Measurements from ENCODE around the gene RPTOR.
A peak's percentile ranks its signal among the peaks of the same experiment; 100 is the strongest.

The RPTOR gene

GRCh38 chr17:80888276-80889160 is 343.9 kb downstream of the RPTOR start:
- DNase-seq: no peak

GRCh38 chr17:80889231-80890195 is 344.9 kb downstream of the RPTOR start:
- DNase-seq: no peak

DNA sequence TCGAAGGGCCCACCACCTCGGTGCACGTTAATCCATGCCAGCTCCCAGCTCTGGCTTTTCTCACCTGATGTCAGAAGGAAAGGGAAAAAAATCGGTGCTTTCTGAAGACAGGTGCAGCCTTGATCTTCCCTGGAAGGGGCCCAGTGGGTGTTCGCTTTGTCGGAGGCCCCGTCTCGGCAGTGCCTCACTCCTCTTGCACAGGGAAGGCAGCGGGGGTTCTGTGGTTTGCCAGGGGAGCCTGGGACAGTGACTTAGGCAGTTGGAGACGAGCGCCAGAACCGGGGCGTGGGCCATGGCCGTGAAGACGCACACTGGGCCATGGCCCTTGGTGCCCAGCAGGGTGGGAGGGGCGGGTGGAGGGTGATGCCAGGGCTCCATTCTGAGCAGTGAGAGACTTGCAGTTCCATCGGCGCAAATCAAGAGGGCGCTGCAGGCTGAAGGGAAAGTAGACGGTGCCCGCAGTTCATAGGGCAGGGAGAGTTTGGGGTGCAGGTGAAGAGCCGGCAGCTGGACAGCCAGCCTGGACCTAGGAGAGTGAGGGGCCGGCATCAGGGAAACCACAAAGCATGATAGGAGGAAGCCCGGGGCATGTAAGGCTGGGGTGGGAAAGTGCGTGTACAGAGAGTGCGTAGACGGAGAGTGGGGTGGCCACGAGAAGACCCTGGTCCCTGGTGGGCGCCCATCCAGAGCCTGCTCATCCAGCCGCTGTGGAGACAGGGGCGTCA is 345.7 kb downstream of the RPTOR start:
- no peak for DNase-seq

GRCh38 chr17:80890921-80891396 is 346.3 kb downstream of the RPTOR start:
- no peak for DNase-seq

GRCh38 chr17:80891397-80892018 is 346.9 kb downstream of the RPTOR start:
- peak; percentile 89 for DNase-seq

DNA sequence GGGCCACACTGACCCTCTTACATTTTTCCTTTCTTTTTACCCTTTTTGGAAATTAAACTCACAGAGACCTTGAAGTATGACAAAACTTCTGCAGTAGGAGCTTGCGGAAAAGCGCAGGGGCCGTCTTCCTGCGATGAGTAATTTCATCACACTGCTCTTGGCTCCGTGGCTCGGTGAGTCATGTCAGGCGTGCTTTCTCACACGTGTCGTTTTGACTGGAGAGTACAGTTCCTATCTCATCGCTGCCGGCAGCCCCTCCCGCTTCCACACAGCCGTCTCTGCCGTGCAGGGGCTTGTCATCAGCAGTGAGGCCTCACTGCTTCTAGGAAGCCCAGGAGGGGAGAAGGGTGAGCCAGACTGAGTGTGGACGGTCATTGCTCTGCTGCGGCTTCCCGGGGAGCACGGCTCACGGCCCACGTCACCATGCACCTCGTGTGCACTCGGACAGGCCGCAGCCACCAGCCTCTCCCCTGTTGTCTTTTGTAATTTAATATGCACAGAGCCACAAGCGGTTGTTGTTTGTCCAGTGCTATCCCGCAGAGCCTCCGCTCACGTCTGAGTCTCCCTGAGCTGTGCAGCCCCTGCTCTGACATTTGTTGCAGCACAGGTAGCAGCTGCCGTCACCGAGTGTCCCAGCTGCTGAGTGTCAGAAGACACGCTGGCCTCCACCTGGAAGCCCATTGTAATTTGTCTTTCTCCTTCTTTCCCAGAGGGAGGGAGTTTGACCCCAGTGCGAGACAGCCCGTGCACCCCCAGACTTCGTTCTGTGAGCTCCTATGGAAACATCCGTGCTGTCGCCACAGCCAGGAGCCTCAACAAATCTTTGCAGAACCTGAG is 347.6 kb downstream of the RPTOR start:
- DNase-seq: peak; percentile 85

DNA sequence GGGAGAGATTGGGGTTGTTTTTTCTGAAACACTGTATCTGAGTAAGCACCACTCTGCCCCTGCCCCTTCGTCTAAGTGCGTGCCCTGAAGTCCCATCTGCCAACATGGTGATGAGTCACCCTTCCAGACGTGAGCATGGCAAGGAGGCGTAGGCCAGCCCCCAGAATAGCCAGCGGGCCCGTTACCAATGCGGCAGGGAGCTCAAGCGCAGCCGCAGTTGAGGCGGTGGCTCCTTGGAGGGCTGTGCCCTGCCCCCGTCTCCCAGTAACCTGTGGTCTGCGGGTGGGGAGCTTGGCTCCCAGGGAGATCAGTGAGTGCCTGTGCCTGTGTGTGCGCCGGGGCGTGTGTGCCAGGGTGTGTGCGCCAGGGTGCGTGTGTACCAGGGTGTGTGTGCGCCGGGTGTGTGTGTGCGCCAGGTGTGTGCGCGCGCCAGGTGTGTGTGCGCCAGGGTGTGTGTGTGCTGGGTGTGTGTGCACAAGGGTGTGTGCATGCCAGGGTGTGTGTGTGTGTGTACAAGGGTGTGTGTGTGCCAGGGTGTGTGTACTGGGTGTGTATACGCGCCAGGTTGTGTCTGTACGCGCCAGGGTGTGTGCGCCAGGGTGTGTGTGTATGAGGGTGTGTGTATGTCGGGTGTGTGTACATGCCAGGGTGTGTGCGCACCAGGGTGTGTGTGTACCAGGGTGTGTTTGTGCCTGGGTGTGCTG is 348.4 kb downstream of the RPTOR start:
- no peak for DNase-seq

- DNase-seq: no peak
Observed at GRCh38 chr17:80893604-80894438, 349.2 kb downstream of the RPTOR start.

GRCh38 chr17:80894439-80894721 is 349.7 kb downstream of the RPTOR start:
- DNase-seq: no peak

DNA sequence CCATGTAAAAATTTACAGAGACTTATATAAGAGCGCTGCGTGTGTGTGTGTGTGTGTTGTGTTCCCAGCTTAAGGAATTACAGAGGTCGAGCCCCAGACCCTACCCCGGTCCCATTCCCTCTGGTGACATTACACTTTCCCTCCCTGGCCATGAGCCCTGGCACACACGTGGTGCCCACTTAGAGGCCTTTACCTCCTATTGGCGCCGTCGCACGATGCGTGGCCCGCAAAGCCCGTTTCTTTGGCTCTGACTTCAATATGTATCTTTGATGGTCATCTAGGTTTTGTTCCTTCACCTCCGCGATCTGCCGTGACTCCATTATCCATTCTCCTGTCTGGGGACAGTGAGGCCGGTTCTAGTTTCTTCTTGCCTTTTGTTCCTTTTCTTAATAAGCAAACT is 350.1 kb downstream of the RPTOR start:
- DNase-seq: no peak

DNA sequence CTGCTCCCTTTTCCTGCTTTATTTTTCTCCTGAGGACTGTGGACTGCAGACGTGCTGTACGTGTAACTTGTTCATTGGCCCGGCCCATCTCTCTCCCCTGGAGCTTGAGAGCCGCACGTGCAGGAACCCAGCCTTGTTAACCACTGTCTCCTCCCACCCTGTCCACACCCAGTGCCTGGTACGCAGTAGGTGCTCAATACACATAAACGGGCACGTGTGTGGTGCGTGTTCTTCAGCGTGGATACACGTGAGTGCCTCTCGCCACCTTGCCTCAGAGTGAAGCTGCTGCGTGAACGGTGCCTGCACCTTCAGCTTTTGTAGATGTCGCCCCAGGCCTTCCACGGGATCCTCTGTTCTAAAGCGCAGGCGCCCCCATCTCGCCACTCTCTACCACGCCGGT is 350.7 kb downstream of the RPTOR start:
- no peak for DNase-seq

- DNase-seq: no peak
Observed at GRCh38 chr17:80898716-80899115, 354.1 kb downstream of the RPTOR start.

- peak; percentile 76 for DNase-seq
Observed at GRCh38 chr17:80899402-80900268, 355.0 kb downstream of the RPTOR start.

- DNase-seq: no peak
Observed at GRCh38 chr17:80901319-80901718, 356.7 kb downstream of the RPTOR start.

DNA sequence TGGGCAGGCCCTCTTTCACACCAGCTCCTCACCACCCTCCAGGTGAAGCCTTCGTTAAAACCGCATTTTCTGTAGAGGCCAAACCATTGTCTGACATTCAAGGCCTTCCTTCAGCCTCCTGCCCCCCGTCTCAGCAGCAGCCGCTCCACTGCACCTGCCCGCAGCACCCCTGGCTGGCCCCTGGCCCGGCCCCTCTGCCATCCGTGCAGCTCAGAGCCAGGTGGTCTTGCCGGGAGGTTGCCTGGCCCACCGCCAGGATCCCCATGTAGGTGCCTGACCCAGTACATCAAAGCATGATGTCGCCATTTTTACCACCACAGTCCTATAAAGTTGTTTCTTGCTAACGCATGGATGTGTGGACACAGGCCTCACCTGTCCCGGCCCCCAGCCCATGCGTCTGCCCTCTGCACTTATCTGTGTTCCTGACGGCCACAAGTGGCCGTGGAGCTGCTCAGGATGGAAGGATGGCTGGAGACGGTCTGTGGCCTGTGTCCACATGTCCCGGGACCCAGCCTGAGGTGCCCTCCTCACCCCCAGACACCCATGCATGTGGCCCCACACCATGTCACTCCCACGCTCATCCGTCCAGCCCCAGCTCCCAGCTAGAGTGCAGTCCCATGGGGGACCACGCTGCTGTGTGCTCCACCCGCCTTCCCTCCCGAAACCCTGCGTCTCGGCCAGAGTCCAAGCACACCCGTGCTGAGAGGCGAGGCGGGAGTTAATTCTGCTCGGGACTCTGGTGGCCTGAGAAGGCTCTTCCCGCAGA is 357.7 kb downstream of the RPTOR start:
- DNase-seq: no peak

DNA sequence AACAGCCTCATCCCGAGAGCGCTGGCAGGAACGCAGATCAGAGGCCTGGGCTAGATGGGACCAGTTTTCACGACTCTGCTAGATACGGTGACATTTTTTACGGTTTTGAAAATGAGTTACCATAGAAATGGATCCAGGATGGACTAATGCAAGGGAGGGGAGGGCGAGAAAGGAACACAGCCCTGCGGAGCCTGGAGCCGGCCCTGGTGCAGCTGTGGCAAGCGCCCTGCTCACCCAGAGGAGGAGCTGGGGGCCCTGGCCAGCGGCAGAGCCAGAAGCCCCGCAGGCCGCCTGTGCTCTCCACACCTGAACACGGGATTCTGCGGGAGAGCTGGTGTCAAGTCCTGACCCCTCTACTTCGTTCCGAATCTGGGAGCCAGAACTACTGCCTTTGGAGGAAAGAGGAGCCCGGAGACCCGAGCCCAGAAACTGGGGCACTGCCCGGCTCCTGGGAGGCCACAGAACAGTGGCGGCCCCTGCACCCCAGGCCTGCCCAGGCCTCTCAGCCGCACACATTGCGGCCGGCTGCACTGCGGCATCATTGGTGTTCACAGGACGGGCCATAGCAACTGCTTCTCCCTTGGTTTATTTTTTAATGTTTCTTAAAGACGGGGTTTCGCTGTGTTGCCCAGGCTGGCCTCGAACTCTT is 358.4 kb downstream of the RPTOR start:
- DNase-seq: no peak

GRCh38 chr17:80904036-80904753 is 359.6 kb downstream of the RPTOR start:
- DNase-seq: no peak

All from CD4-positive, alpha-beta T cell treated with Interleukin-4 for 4 hours (primary cell).